Neural crest cell (in vitro differentiated cells): Measurements from ENCODE around the gene TEAD3. TPM values are rescaled to one million over a fixed set of nuclear protein-coding genes. Genes with fewer than 3 reads are reported as not detected.

Source experiments
- DNase-seq: peaks from one replicate; pipeline ENCODE4 v3.0.0; 2021; ENCODE audit warnings: low read depth, mixed read lengths, low spot score
- H3K27ac Mint-ChIP-seq: one replicate; pipeline ENCODE4 v1.8.0; 2021; ENCODE audit warnings: mild to moderate bottlenecking, mixed read lengths; ENCODE audit not compliant: unreplicated experiment
- H3K27me3 Mint-ChIP-seq: 2 replicates; pipeline ENCODE4 v1.8.0; 2021; ENCODE audit warnings: low read depth, mild to moderate bottlenecking, mixed read lengths
- H3K36me3 Mint-ChIP-seq: 2 replicates; pipeline ENCODE4 v1.8.0; 2021; ENCODE audit warnings: low read depth, mild to moderate bottlenecking, mixed read lengths
- H3K4me1 Mint-ChIP-seq: 2 replicates; pipeline ENCODE4 v1.8.0; 2021; ENCODE audit warnings: mixed read lengths
- H3K4me3 Mint-ChIP-seq: one replicate; pipeline ENCODE4 v1.8.0; 2021; ENCODE audit warnings: mild to moderate bottlenecking, mixed read lengths
- H3K9me3 Mint-ChIP-seq: 2 replicates; pipeline ENCODE4 v1.8.0; 2021; ENCODE audit warnings: mixed read lengths
- total RNA-seq: library from RNA; stranded (reverse); gene quantifications from 2 replicates; pipeline ENCODE4 v1.2.1, GENCODE V29; 2021
- TF ChIP-seq, protein P1 (sequence below): fragments of 200-600 bp; sonication (generic); conservative IDR thresholded peaks from 2 replicates; pipeline ENCODE4 v1.5.0; 2021; ENCODE audit warnings: antibody characterized with exemption, mild to moderate bottlenecking

The TEAD3 gene
- total RNA-seq, 1 donor from 2014 or later = 19.2 TPM

DNA sequence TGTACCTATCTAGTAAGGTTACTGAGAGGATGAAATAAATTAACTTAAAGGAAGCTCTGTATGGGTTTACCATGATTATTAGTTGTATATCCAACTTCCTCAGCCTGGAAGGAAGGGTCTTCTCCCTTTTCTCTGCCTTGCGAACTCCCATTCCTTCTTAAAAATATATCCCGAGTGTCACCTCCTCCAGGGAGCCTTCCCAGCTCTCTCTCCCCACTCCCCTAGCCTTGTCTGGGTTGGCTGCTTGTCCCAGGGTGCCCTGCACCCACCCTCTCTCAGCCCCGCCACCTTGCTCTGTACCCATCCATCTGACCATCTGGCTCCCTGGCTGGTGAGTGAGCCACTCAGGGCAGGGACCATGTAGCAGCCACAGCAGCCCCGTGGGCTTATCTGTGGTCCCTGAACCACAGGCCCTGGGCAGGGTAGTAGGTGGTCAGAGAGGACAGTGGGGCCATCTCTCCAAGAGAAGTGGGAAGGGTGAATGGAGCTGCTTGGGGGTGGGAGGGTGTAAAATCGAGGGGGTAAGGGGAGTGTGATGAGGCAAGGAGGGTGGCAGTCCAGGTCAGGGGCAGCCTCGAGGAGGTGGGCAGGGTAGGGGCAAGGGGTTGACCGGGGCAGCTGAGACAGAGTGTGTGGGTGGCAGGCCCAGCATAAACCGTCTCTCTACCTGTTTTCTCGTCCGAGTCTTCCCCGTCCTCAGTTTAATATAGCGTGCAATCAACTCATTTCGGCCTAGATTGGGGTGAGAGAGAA is 12.8 kb downstream of the TEAD3 start:
- Mint-ChIP-seq H3K27ac (no peak overlapping the region), H3K27me3 (no peaks in the 10 kb centered on the region), H3K36me3 (no peaks in the 10 kb centered on the region), H3K4me1 (peaks cover 29% of the 10 kb centered on the region), H3K9me3 (no peaks in the 10 kb centered on the region), H3K4me3 (no peak overlapping the region)
- DNase-seq = no peak
- TF ChIP-seq, protein P1, sequence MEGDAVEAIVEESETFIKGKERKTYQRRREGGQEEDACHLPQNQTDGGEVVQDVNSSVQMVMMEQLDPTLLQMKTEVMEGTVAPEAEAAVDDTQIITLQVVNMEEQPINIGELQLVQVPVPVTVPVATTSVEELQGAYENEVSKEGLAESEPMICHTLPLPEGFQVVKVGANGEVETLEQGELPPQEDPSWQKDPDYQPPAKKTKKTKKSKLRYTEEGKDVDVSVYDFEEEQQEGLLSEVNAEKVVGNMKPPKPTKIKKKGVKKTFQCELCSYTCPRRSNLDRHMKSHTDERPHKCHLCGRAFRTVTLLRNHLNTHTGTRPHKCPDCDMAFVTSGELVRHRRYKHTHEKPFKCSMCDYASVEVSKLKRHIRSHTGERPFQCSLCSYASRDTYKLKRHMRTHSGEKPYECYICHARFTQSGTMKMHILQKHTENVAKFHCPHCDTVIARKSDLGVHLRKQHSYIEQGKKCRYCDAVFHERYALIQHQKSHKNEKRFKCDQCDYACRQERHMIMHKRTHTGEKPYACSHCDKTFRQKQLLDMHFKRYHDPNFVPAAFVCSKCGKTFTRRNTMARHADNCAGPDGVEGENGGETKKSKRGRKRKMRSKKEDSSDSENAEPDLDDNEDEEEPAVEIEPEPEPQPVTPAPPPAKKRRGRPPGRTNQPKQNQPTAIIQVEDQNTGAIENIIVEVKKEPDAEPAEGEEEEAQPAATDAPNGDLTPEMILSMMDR = no peak

DNA sequence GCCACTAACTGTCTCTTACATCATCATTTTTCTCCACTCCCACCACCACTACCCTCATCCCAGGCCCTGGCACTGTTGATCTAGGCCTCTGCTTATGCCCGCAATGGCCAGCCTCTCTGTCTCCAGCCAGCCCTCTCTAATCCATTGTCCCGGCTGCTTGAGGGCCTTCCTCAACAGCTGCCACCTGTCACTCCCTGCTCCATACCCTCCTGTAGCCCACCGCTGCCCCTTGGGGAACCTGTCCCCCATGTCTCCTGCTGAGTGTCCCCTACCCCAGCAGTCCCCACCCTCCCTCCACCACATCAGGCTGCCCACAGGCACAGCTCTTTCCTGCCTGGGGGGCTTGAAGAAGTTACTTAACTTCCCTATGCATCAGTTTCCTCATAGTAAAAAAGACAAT is 13.4 kb downstream of the TEAD3 start:
- Mint-ChIP-seq H3K9me3 (no peaks in the 10 kb centered on the region), H3K4me1 (peaks cover 26% of the 10 kb centered on the region), H3K27me3 (no peaks in the 10 kb centered on the region), H3K36me3 (no peaks in the 10 kb centered on the region), H3K4me3 (no peak overlapping the region), H3K27ac (no peak overlapping the region)
- TF ChIP-seq, protein P1 = no peak
- DNase-seq = no peak

DNA sequence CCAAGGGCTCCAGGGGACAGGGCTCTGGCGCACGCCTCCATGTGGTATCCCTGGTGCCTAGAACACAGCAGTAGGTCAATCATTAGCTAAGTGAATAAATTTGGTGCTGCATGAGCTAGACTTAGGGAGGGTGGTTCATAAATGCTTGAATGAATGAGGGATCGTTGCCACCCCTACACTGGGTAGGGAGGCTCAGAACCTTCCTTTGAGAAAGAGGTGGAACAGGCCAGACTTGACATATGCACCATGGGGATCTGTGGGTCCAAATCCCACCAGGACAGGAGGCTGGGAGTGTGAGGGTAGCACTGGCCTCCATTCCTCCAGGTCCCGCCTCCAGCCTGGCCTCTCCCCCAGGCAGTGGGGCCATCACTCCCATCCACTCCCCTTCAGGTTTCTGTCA is 13.8 kb downstream of the TEAD3 start:
- Mint-ChIP-seq H3K27me3 (no peaks in the 10 kb centered on the region), H3K27ac (no peak overlapping the region), H3K4me1 (peaks cover 22% of the 10 kb centered on the region), H3K9me3 (no peaks in the 10 kb centered on the region), H3K4me3 (no peak overlapping the region), H3K36me3 (no peaks in the 10 kb centered on the region)
- no peak for DNase-seq
- TF ChIP-seq, protein P1 = no peak

DNA sequence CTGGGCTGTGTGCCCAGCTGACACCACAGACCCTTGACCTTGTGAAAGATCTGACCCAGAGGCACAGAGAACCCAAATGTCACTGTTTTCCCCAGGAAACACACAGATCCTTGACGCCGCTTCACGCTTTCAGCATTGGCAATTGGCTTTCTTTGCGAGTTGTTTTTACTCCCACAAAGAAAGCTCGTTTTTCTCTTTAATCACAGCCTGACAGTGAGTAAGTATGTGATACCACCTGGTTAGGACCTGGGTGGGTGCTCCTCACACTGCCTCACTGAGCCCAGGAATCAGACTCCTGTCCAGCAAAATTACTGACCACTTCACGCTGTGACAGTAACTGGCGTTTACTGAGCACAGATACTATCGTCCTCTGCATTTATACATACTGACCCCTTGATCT is 15.7 kb downstream of the TEAD3 start:
- Mint-ChIP-seq H3K36me3 (no peaks in the 10 kb centered on the region), H3K27ac (no peak overlapping the region), H3K4me1 (peaks cover 26% of the 10 kb centered on the region), H3K27me3 (no peaks in the 10 kb centered on the region), H3K9me3 (no peaks in the 10 kb centered on the region), H3K4me3 (peak overlapping the region; percentile 3)
- no peak for DNase-seq
- TF ChIP-seq, protein P1 = no peak

DNA sequence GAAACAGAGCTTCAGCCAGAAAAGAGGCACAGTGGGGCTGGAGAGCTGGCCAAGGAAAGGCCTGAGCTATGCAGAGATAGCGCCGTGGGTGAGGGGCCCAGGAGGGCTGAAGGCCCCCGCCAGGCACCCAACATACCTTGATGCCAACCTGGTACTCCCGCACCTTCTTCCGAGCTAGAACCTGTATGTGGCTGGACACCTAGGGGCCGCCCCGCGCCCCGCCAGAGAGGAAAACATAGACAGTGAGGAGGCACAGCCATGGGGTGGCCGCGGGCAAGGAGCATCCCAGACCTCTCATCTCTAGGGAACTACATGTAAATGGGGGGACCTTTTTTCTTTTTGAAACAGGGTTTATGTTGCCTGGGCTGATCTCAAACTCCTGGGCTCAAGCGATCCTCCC is 16.7 kb downstream of the TEAD3 start:
- Mint-ChIP-seq H3K36me3 (no peaks in the 10 kb centered on the region), H3K27ac (no peak overlapping the region), H3K4me1 (peaks cover 26% of the 10 kb centered on the region)

More for the DNA sequence above, 16.7 kb downstream of the TEAD3 start:
- Mint-ChIP-seq H3K9me3 (no peaks in the 10 kb centered on the region), H3K27me3 (peaks cover 6% of the 10 kb centered on the region), H3K4me3 (peak overlapping the region; percentile 9)
- TF ChIP-seq, protein P1 = no peak
- DNase-seq = no peak
